SHP77 treated with DMSO at 0.1 percent for 48 hours (cell line): ENCODE data around the gene OR2T35.

Experiments used
- DNase-seq: peaks from one replicate; lab custom pipeline; 2025; lab: John Stamatoyannopoulos, UW

OR2T35 gene

DNA sequence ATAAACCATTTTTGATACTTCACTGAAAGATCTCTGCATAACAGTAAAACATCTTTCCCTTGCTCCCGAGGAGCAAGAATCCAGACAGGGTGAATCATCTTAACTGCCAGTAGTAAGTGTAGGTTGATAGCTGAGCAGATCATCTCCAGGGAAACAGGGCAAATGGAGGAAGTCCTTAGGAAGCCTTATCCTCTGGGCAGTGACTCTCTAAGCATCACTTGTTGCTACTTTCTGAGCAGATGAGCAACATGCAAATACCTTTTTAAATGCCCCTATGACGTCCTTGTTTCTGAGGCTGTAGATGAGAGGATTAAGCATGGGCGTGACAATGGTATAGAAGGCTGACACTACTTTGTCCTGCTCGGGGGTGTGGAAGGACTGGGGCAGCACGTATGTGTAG lies 19.1 kb downstream of the OR2T35 start:
- no peak for DNase-seq

DNA sequence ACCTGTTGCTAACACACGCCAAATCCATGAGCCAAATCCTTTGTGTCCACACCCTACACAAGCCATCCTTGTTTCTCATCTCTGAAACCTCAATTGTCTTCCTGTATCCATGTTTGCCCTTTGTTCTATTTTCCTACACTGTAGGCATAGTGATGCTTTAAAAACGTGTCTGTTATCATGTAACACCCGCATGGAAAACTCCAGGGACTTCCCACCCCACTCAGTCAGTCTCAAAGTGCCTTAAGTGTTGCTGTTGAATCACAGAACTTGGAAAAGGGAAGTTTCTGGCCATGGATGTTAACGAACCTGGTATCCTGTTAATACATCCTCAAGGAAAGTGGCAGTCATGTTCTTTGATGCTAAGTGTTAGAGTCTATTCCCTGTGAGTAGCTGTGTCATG lies 19.9 kb downstream of the OR2T35 start:
- DNase-seq, result no peak

DNA sequence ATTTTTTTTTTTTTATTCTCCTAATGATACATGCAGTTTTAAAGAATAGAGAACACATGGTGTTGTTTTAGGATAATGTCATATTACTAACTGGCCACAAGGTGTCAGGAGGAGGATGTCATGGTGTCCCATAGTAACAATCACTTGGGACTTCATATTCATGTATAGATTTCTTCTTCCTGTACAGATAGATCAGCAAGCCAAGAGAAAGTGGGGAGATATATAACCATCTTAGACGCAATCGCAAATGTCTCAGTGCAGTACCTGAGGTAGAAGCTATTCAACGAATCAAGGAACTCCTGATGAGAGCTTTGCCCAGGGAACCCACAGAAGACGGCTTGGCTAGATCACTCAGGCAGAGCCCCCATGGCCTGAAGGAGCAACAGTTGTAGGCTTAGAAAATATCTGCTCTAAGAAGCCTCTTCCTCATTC lies 22.5 kb downstream of the OR2T35 start:
- DNase-seq, result no peak

DNA sequence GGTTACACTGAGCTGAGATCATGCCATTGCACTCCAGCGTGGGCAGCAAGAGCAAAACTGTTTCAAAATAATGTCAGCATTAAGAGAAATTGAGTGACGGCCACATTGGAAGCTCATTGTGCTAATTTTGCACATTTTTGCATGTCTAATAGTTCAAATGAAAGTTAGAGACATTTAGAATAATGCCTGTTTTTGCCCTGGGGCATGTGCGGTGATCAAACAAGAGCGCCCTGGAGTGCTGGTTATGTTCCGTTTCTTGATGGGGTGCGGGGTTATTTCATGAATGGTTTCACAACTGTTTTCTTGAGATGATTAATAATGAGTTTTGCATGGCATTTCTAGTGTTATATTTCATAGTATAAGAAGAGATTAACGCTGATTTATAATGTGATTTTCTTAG lies 23.3 kb downstream of the OR2T35 start:
- no peak for DNase-seq

DNA sequence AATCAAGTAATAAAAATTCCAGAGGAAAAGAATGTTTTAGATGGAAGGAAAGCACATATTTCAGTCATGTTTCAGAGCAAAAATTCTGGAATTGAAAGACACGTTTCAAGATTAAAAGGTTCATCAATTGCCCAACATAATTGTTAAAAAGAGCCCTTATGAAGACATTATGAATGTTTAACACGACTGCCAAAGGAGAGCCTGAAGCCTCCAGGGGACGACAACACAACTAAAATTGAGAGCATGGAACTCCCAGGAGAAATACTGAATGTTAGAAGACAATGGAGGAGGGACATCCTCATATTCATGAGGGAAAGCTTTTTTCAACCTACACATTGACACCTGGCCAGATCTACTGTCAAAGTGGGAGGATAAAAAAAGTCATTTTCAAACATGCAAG lies 26.2 kb downstream of the OR2T35 start:
- DNase-seq, result no peak

DNA sequence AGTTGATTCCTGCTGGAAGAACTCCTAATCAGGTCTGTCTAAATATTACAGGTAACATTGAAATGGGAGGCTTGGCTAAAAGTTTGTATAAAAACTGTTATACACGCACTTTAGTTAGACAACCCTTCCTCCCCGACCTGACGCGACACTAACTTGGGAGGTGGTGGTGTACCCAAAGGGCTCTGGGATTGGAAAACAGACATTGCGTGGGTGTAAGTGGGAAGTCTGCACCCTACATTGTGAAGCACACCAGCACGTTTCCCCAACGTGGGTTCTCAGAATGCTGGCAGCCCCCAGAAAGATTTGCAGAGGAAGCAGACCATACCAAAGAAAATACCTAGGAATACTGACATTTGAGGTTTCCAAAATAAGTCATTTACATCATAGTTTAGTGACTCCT lies 27.0 kb downstream of the OR2T35 start:
- no peak for DNase-seq

DNA sequence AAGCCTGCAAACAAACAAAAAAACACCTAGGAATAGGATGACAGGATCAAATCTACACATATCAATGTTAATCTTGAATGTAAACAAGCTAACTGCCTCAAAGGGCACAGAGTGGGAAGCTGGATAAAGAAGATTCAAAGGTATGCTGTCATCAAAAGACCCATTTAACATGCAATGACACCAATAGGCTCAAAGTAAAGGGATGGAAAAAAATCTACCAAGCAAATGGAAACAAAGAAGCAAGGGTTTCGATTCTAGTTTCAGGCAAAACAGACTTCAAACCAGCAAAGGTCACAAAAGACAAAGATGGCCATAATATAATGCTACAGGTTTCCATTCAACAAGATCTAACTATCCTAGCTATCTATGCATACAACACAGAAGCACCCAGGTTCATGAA lies 31.3 kb downstream of the OR2T35 start:
- no peak for DNase-seq

DNA sequence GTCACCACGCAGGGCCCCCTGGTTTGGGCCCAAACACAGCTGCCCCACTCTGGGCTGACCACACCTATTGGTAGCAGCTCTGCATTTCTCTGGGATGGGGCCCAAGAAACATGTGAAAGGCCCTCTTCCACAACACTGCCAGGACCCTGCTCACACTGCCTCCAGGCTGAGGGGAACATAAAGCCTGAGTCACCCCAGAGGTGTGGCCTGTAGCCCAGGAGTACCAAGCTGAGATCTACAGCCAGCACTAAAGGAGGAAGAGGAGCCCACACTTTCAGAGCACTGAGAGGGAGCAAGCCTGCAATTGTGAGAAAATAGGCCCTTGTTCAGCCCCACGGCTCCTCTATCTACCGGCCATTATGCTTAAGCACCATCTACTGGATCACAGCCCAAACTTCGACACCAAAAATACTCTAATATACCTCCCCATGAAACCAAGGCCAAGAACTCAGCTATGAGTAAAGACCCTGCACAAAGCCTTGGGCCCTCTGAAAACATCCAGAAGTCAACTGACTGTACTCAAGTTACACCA lies 33.1 kb downstream of the OR2T35 start:
- no peak for DNase-seq

DNA sequence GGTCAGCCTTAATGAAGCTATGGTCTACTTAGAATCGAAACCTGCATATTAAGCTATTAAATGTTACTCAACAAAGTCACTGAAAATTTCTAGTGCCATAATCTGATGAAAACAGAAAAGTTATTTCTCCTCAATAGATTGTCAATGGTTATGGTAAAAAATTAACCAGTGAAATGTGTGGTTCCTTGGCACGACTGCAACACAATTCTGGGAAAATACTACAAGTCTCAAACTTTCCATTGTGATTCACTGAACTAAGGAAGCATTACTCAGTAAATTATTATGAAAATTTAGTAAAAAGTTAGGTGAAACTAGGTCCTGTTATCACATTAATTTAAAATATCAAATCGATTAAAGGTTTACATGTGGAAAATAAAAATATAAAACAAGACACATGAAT lies 34.8 kb downstream of the OR2T35 start:
- no peak for DNase-seq

DNA sequence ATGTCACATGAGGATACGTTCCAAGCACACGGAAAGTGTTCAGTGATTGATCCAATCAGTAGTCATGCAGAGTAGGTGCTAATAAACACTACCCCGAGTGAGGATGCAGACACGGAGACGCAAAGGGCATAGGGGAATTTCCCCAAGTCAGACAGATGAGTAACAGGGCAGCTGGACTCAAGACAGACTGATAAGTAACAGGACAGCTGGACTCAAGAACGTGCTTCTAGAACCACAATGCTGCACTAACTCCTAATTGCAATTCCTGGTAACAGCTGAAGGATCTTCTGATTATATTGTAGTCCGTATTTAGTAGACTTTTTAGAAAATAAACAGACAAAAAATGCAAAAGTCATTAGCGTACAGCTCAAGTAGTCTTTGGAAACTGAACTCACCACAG lies 45.7 kb downstream of the OR2T35 start:
- no peak for DNase-seq

DNA sequence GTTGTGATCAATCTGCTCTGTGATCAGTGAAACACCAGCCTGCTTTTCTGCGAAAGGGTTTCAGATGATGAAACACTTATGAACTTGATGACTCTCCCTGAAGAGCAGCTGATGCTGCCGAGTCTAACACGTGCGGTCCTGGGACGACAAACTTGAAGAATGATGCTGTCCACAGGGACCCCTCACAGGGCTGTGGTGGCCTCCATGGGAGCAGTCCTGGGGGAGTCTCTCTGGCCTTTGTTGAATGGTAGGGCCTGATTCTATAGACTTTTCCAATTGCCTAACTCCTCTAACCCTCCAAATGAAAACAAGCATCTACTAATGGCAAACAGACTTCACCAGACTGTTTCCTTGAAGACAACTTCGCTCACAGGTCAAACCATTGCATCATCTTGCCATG lies 47.5 kb downstream of the OR2T35 start, which contains the start of gene OR2T10:
Gene OR2T10, minus strand, starts transcription at position 112 of the 400 bp plus-strand sequence. CDS start 3,932 bp downstream, outside the sequence.
- no peak for DNase-seq

DNA sequence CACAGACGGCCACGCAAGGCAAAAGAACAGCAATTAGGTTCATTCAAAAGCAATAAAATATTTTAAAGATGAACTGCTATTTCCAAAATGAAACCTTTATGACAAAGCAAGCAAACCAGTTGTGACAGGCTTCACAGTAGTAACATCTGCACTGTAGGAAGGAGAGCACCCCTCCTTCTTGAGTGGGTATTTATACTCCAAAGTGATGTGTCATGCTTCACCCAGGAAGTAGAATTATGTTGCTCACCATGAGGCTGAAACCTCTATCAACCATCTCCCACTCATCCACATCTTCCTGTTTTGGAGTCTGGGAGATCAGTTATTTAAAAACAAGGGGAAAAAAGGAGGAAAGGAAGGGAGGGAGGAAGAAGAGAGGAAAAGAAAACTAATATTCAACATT lies 48.5 kb downstream of the OR2T35 start:
- no peak for DNase-seq

DNA sequence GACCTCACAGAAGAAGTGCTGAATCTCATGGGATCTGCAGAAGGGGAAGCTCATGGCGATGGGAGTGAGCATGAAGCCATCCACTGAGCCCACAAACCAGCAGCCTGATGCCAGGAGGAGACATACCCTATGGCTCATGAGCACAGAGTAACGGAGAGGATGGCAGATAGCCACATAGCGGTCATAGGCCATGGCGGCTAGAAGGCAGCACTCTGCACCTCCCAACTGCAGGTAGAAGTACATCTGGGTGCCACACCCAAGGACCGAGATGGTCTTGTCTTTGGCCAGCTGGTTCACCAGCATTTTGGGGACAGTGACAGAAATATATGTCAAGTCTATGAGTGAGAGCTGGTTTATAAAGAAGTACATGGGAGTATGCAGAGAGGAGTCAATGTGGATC lies 51.9 kb downstream of the OR2T35 start:
- no peak for DNase-seq

DNA sequence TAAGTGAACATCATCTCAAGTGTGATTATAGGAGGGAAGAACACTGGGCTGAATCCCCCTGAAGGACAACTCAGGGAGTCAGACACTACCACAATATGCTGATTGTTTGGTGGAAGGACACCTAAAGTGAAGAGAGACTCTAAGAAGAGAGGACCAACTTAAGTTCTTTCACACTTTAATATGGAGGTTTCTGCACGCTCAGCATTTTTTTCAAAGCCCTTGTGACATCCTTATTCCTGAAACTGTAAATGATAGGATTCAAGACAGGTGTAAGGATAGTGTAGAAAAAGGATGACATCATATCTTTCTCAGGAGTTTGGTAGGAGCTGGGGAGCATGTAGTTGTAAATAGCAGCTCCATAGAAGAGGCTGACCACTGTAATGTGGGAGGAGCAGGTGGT lies 52.4 kb downstream of the OR2T35 start:
- no peak for DNase-seq

DNA sequence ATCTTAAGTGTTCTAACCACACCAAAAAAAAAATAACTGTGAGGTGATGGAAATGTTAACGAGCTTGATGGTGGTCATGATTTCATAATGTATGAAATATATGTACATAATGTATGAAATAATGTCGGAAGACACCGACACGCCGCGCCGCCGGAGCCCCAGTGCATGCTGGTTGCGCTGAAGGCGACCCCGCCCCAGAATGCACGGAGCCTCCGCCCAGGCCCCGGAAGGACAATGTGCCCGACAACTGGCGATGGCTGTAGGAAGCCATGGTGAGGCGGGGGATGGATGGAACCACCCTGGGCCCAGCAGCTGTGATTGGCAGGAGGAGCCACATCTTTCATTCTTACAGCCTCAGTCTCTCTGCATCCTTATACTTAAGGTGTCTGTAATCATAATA lies 55.0 kb downstream of the OR2T35 start:
- no peak for DNase-seq

DNA sequence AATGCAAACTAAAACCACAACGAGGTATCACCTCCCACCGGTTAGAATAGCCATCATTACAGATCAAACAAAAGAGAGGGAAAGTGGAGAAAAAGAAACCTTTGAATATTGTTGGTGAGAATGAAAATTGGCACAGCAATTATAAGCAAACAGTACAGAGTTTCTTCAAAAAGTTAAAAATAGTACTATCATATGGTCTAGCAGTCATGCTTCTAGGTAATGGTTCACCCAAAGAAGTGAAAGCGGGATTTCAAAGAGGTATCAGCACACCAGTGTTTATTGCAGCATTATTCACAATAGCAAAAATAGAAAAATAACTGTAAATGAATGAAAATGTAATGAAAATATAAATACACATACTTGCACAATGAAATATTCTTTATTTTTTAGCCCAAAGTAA lies 55.7 kb downstream of the OR2T35 start:
- no peak for DNase-seq
